ENCODE results near the gene EHHADH. TPM values are rescaled to one million over a fixed set of nuclear protein-coding genes. Genes with fewer than 3 reads are reported as not detected.
A peak's percentile ranks its signal among the peaks of the same experiment; 100 is the strongest.

The EHHADH gene
- total RNA-seq, 2 experiments from 2014 or later: 4.0 to 5.0 TPM

DNA sequence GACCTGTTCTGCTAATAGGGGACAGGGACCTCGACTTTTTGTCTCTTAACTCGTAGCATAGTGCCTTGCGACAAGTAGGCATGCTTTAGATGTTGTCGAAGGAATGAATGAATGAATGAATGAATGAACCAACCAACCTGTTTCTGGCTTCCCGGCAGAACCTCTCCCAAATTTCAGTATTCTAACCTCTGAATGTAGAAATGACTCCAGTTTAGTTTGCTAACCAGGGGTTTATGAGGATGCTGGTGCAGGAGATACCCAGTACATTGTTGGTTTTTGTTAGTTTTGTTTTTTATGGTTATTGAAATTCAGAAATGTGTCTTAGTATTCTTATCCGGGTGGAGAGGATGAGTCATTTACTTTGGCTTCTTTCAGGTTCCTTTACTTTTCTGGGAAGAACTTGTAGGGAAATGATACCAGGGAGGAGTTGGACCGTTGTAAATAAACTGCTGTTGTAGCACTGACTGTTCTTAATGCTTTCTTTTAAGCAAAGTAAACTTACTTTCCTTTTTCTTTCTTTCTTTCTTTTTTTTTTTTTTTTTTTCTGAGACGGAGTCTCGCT is 29.6 kb upstream of the EHHADH start:
- CTCF ChIA-PET: interaction anchor here (1.2 kb wide), 1 partner anchor 24 kb away, joined by 3 read pairs; no protein-coding TSS in a partner anchor
- H3K9me3 Mint-ChIP-seq: no peaks in the 10 kb centered on the region
- no peak for ATAC-seq

DNA sequence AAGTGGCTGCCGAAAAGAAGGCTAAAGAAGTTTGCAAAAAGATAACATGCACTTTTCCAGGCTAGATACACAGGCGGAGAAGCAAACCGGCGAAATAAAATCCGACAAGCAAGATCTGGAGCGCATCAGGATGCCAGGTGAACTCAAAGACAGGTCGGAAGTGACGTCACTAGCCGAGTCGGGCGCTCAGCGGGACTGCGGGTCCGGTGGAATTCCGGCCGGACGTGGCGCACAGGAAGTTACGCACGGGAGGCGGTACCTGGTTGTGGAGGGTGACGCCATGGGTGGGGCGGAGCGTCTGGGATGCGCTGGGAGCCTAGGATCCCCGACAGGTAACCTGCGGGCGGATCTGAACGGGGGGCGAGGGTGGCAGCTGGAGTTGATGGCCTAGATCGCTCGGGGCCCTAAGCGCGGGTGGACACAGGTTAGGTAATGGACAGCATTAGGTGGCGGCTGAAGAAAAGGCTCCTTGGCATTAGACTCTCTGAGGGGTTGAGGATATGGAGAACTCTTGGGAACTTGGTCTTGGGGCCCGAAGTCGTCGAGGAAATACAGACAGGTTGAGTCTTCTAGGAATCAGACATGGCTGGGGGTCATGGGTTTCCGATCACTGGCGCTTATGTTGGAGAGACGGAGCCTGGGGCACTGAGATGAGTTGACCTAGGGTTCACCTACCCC is 29.0 kb upstream of the EHHADH start:
- Mint-ChIP-seq H3K27ac (peak overlapping the region; percentile 84), H3K4me1 (ENCODE audit: low read depth) (peaks cover 15% of the 10 kb centered on the region), H3K27me3 (no peaks in the 10 kb centered on the region), H3K36me3 (ENCODE audit: low read depth) (no peaks in the 10 kb centered on the region), H3K4me3 (peak overlapping the region; percentile 82), H3K9me3 (no peaks in the 10 kb centered on the region)
- DNase-seq: peak; percentile 97
- POLR2A ChIA-PET: no interaction called here
- CTCF ChIA-PET: no interaction called here
- ATAC-seq: peak; percentile 100
- intact Hi-C loops (cut with micrococcal nuclease): no loop called here
- TF ChIP-seq, protein P1, sequence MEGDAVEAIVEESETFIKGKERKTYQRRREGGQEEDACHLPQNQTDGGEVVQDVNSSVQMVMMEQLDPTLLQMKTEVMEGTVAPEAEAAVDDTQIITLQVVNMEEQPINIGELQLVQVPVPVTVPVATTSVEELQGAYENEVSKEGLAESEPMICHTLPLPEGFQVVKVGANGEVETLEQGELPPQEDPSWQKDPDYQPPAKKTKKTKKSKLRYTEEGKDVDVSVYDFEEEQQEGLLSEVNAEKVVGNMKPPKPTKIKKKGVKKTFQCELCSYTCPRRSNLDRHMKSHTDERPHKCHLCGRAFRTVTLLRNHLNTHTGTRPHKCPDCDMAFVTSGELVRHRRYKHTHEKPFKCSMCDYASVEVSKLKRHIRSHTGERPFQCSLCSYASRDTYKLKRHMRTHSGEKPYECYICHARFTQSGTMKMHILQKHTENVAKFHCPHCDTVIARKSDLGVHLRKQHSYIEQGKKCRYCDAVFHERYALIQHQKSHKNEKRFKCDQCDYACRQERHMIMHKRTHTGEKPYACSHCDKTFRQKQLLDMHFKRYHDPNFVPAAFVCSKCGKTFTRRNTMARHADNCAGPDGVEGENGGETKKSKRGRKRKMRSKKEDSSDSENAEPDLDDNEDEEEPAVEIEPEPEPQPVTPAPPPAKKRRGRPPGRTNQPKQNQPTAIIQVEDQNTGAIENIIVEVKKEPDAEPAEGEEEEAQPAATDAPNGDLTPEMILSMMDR (IDR thresholded peaks at IDR 0.05): no peak

More for the DNA sequence above, 29.6 kb upstream of the EHHADH start:
- intact Hi-C loops (cut with micrococcal nuclease): no loop called here
- Mint-ChIP-seq H3K27me3 (no peaks in the 10 kb centered on the region), H3K4me1 (ENCODE audit: low read depth) (peaks cover 15% of the 10 kb centered on the region), H3K36me3 (ENCODE audit: low read depth) (no peaks in the 10 kb centered on the region), H3K27ac (peak overlapping the region; percentile 84), H3K4me3 (peak overlapping the region; percentile 82)
- POLR2A ChIA-PET: no interaction called here
- TF ChIP-seq, protein P1 (IDR thresholded peaks at IDR 0.05): no peak
- no peak for DNase-seq

DNA sequence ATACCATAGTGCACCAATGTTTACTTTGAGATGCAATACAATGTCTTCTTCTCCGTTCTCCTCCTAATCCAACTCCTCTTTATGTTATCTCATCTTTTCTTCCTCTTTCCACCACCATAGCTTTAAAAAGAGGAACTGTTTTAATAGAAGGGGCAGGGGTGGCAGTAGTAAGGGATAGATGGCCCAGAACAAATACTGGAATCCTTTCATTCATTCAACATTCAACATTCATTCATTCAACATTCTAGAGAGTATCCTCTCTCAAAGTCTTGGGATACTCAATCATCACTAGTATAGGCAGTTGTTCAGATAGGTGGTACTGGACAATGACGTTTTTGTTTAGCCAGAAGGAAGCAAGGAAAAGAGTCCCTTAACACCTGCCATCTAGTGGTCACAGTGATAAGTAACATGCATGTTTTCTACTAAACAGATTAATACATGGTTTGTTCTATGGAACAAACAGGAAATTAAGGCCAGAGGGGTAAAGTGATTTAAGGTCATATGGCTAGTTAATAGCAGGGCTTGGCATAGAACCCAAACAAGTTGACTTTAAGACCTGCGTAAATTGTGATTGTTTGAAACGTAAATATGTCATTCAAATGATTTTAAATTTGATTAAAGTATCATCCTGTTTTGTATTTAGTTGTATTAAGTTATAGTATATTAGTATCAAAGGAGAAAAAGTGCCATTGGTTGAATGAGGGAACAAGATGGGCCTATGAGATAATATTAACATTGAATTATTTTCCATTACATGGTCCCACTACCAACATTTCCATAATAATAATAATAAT is 26.9 kb upstream of the EHHADH start:
- POLR2A ChIA-PET: no interaction called here
- no peak overlapping the region for H3K4me3 Mint-ChIP-seq
- H3K9me3 Mint-ChIP-seq: no peaks in the 10 kb centered on the region
- no peak for DNase-seq
- no peak overlapping the region for H3K27ac Mint-ChIP-seq
- H3K36me3 Mint-ChIP-seq (ENCODE audit: low read depth): no peaks in the 10 kb centered on the region
- CTCF ChIA-PET: interaction anchor here (0.6 to 2.1 kb wide), 5 partner anchors 8 to 403 kb away, joined by 3 to 5 read pairs (median 3); partner anchors contain the start of gene EHHADH
- peaks cover 15% of the 10 kb centered on the region for H3K4me1 Mint-ChIP-seq (ENCODE audit: low read depth)
- H3K27me3 Mint-ChIP-seq: peaks cover 7% of the 10 kb centered on the region
- peak; percentile 32 for ATAC-seq
- TF ChIP-seq, protein P1 (IDR thresholded peaks at IDR 0.05): peak; percentile 77
- intact Hi-C loops (cut with micrococcal nuclease): no loop called here

DNA sequence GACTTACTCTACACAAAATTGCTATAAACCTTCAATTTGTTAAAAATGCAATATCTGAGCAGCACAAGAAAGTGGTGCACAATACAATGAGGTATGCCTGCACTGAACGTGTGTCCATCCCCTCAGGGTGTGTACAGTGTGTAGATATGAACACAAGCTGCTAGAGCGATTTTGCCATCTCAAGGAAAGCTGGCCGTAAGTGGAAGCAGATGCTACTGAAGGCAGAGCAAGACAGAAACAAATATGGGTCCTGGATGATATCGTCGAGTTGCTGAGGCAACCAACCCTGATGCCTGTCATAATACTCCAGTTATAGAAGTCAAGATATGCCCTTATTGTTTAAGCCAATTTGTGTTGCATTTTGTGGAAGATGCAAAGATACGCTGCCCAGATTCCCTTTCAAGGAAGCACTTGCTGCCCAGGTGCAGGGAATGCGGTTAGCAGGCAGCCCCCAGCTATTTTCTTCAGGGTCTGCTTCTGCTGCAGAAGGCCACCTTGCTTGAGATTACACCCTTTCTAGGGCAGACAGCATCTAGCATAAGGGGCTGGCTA is 25.8 kb upstream of the EHHADH start:
- no peak overlapping the region for H3K4me3 Mint-ChIP-seq

More for the DNA sequence above, 25.8 kb upstream of the EHHADH start:
- CTCF ChIA-PET: interaction anchor here (1.0 to 2.1 kb wide), 3 partner anchors 9 to 28 kb away, joined by 3 to 4 read pairs (median 3); partner anchors contain the start of gene EHHADH
- Mint-ChIP-seq H3K4me1 (ENCODE audit: low read depth) (peaks cover 13% of the 10 kb centered on the region), H3K27ac (no peak overlapping the region), H3K9me3 (no peaks in the 10 kb centered on the region), H3K27me3 (peaks cover 10% of the 10 kb centered on the region), H3K36me3 (ENCODE audit: low read depth) (no peaks in the 10 kb centered on the region)
- no peak for DNase-seq
- no peak for ATAC-seq
- POLR2A ChIA-PET: no interaction called here
- intact Hi-C loops (cut with micrococcal nuclease): no loop called here
- TF ChIP-seq, protein P1 (IDR thresholded peaks at IDR 0.05): no peak
